GM21529 (cell line): ENCODE measurements around the gene TMEM80.
"Not testable (repeated sequence)": the region's sequence is repeated elsewhere in the genome, so short reads cannot be mapped to it uniquely, and the experiment has no call there.

Source experiments
- ATAC-seq: cut with Tn5 transposase; IDR thresholded peaks from one replicate; pipeline ENCODE4 v1.9.1; 2021; ENCODE audit not compliant: unreplicated experiment

TMEM80 gene

GRCh38 chr11:679271-680207 lies 16.1 kb upstream of the TMEM80 start:
- ATAC-seq: no peak

- no peak for ATAC-seq
Measured at GRCh38 chr11:680476-680875, 15.1 kb upstream of the TMEM80 start.

GRCh38 chr11:680970-681369 lies 14.6 kb upstream of the TMEM80 start:
- no peak for ATAC-seq

- ATAC-seq: no peak
Measured at GRCh38 chr11:686451-687243, 9.0 kb upstream of the TMEM80 start.

GRCh38 chr11:687751-688150 lies 7.9 kb upstream of the TMEM80 start:
- no peak for ATAC-seq

GRCh38 chr11:688681-689080 lies 6.9 kb upstream of the TMEM80 start:
- no peak for ATAC-seq

GRCh38 chr11:689625-690024 lies 6.0 kb upstream of the TMEM80 start:
- ATAC-seq: no peak

GRCh38 chr11:690244-690643 lies 5.4 kb upstream of the TMEM80 start:
- ATAC-seq: not testable (repeated sequence)

GRCh38 chr11:690738-691633 lies 4.6 kb upstream of the TMEM80 start:
- no peak for ATAC-seq

GRCh38 chr11:691710-692590 lies 3.7 kb upstream of the TMEM80 start:
- ATAC-seq: no peak

- ATAC-seq: no peak
Measured at GRCh38 chr11:692824-693414, 2.7 kb upstream of the TMEM80 start.

- ATAC-seq: no peak
Measured at GRCh38 chr11:693415-693831, 2.2 kb upstream of the TMEM80 start.

- no peak for ATAC-seq
Measured at GRCh38 chr11:693887-694562, 1.6 kb upstream of the TMEM80 start.

- ATAC-seq: peak; percentile 74
Measured at GRCh38 chr11:694563-695287, 891 bp upstream of the TMEM80 start, which contains the start of gene DEAF1. DEAF1 (minus strand) TSS chr11:695222; CDS start chr11:695047, 175 bp downstream.

GRCh38 chr11:695288-695537 lies 403 bp upstream of the TMEM80 start:
- no peak for ATAC-seq

- ATAC-seq: no peak
Measured at GRCh38 chr11:696955-697491, 1.4 kb downstream of the TMEM80 start.

- no peak for ATAC-seq
Measured at GRCh38 chr11:697811-698311, 2.2 kb downstream of the TMEM80 start.

- no peak for ATAC-seq
Measured at GRCh38 chr11:698493-699115, 3.0 kb downstream of the TMEM80 start.
